HepG2 (cell line): ENCODE data around the gene FBXL12. TPM values are rescaled to one million over a fixed set of nuclear protein-coding genes. Genes with fewer than 3 reads are reported as not detected.
A peak's percentile ranks its signal among the peaks of the same experiment; 100 is the strongest.

ENCODE experiments used
- ADNP ChIP-seq: sonication (generic); formaldehyde crosslinking; IDR thresholded peaks from 2 replicates; pipeline ENCODE4 v1.4.0; 2020; ENCODE audit warnings: missing genetic modification reagents
- FOXK1 ChIP-seq: sonication (generic); formaldehyde crosslinking; IDR thresholded peaks from 2 replicates; pipeline ENCODE4 v1.4.0; 2020; ENCODE audit warnings: low read depth, missing genetic modification reagents, borderline replicate concordance
- HNRNPL ChIP-seq: fragments of 200-400 bp; formaldehyde crosslinking; IDR thresholded peaks from 2 replicates; pipeline ENCODE4 v1.6.1; 2017; ENCODE audit warnings: mild to moderate bottlenecking, low read depth, low read length
- MTA3 ChIP-seq: sonication (generic); formaldehyde crosslinking; IDR thresholded peaks from 2 replicates; pipeline ENCODE4 v1.4.0; 2020; ENCODE audit warnings: missing genetic modification reagents
- SRSF1 ChIP-seq: fragments of 200-400 bp; formaldehyde crosslinking; optimal IDR thresholded peaks from 2 replicates; pipeline ENCODE3; 2017; ENCODE audit warnings: mild to moderate bottlenecking, low read depth, low read length, moderate library complexity
- ZBTB40 ChIP-seq, 2 experiments: fragments of 450-650 bp in 1 of 2; sonication (generic) in 1 of 2; formaldehyde crosslinking in 1 of 2; IDR thresholded peaks; 2 replicates each; pipeline versions ENCODE4 v1.6.1 to v1.8.0; 2016 to 2022; ENCODE audit warnings: antibody characterized with exemption in 1 of 2, mild to moderate bottlenecking in 1 of 2, missing genetic modification reagents in 1 of 2
- ZNF224 ChIP-seq: sonication (generic); formaldehyde crosslinking; IDR thresholded peaks from 2 replicates; pipeline ENCODE4 v1.5.0; 2020; ENCODE audit warnings: mild to moderate bottlenecking, missing genetic modification reagents
- ZNF333 ChIP-seq: sonication (generic); formaldehyde crosslinking; IDR thresholded peaks from 2 replicates; pipeline ENCODE4 v1.4.0; 2020; ENCODE audit warnings: mild to moderate bottlenecking, missing genetic modification reagents, borderline replicate concordance
- ZNF569 ChIP-seq: sonication (generic); formaldehyde crosslinking; IDR thresholded peaks from 2 replicates; pipeline ENCODE4 v1.5.0; 2020; ENCODE audit warnings: mild to moderate bottlenecking, missing genetic modification reagents, moderate library complexity, borderline replicate concordance
- ZNF678 ChIP-seq: sonication (generic); formaldehyde crosslinking; IDR thresholded peaks from 2 replicates; pipeline ENCODE4 v1.4.0; 2020; ENCODE audit warnings: mild to moderate bottlenecking, missing genetic modification reagents
- polyA plus RNA-seq, 8 experiments: library from polyadenylated mRNA; depleted of rRNA in 3 of 8; stranded (reverse) in 7 of 8; unstranded in 1 of 8; fragments of >200 nt; fragmentation: Illumina TruSeq in 4 of 8; extraction: Trizol in 4 of 8; gene quantifications; 2 replicates each; pipeline versions ENCODE4 v1.2.1 to v1.2.3, GENCODE V29; 2011 to 2016; ENCODE audit warnings: low read depth in 4 of 8, missing spikeins in 1 of 8, mixed read lengths in 1 of 8; ENCODE audit not compliant: insufficient read depth in 1 of 8
- total RNA-seq, 5 experiments: library from RNA; depleted of rRNA; stranded (reverse); fragments of >200 nt; fragmentation: Illumina TruSeq; extraction: Trizol; gene quantifications; 2 replicates each; pipeline ENCODE4 v1.2.3, GENCODE V29; 2016; ENCODE audit warnings: low read depth in 1 of 5
- TF ChIP-seq, protein P1 (sequence below), 2 experiments: sonication (generic) in 1 of 2; formaldehyde crosslinking in 1 of 2; IDR thresholded peaks; 2 replicates each; pipeline versions ENCODE4 v1.4.0 to v1.6.1; 2018 to 2020; ENCODE audit warnings: missing genetic modification reagents in 2 of 2, borderline replicate concordance in 1 of 2, low read depth in 1 of 2, mild to moderate bottlenecking in 1 of 2, missing biosample characterization in 1 of 2
- TF ChIP-seq, protein P2 (sequence below): sonication (generic); formaldehyde crosslinking; IDR thresholded peaks from 2 replicates; pipeline ENCODE4 v1.4.0; 2020; ENCODE audit warnings: mild to moderate bottlenecking, missing genetic modification reagents
- TF ChIP-seq, protein P3 (sequence below): sonication (generic); formaldehyde crosslinking; IDR thresholded peaks from 2 replicates; pipeline ENCODE4 v1.5.1; 2020; ENCODE audit warnings: missing genetic modification reagents, mild to moderate bottlenecking, borderline replicate concordance

The FBXL12 gene
- total and polyA plus RNA-seq, 2 of the 13 experiments (the other 11 are each of a cell fraction or from before 2014, with no cell fraction given) = 20.4 to 23.1 TPM

DNA sequence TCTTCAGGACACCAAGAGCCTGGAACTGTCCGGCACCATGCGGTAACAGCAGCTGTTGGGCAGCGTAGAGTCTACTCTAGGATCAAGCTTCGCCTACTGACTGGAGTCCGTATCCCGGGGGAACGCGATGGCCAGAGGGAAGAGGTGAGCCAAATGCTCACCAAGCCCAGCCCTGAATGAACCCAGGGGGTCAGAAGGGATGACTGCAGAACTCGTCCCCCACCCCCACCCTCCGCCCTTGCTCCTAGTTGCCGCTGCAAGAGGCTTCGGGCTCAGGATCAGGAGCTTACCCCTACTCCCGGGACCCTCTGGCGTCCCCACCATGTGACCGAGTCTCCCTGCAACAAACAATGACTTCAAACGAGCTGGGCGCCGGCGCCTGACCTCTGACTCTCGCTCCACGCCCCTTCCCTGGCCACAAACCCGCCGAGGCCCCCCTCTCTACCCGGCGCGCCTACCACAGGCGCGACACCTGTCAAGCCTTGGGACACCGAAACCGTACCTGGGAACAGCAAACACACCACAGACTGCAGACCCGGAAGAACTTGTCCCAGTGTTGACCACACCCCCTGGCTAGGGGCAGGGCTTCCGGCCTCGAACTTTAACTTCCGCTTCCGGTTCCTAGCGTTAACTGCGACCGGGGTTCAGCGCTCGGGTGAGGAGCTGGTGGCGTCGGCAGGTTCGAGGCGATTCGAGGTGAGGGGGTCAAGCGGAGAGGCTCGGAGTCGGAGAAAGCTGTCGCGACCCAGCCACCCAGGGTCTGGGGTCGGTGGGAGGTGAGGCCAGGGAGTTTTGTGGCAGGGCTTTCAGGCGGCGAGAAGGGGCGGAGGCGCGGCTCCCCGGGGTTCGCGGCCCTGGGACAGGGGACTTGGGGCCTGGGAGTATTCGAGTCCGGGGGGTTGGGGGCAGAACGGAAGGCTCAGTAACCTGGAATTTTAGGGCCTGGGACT, 8.7 kb upstream of the FBXL12 start, which contains the start of gene UBL5 (continued):
- TF ChIP-seq ZBTB40 (IDR thresholded peaks at IDR 0.05) (peak; percentile 94), ZBTB40 (CRISPR knock-in tag; IDR thresholded peaks at IDR 0.05) (peak; percentile 65), HNRNPL (no peak; the same call in 1 of the 2 replicates), ZNF569 (CRISPR knock-in tag) (no peak), ADNP (CRISPR knock-in tag) (no peak), ZNF333 (CRISPR knock-in tag) (no peak), MTA3 (CRISPR knock-in tag) (no peak), FOXK1 (CRISPR knock-in tag) (peak; percentile 95; the same call in 1 of the 2 replicates), ZNF678 (CRISPR knock-in tag) (no peak; the same call in 1 of the 2 replicates), ZNF224 (CRISPR knock-in tag) (0 out of 2 replicates have a peak, but pooled peaks have one; percentile 67), SRSF1 (peak; percentile 79)
- TF ChIP-seq, protein P1, sequence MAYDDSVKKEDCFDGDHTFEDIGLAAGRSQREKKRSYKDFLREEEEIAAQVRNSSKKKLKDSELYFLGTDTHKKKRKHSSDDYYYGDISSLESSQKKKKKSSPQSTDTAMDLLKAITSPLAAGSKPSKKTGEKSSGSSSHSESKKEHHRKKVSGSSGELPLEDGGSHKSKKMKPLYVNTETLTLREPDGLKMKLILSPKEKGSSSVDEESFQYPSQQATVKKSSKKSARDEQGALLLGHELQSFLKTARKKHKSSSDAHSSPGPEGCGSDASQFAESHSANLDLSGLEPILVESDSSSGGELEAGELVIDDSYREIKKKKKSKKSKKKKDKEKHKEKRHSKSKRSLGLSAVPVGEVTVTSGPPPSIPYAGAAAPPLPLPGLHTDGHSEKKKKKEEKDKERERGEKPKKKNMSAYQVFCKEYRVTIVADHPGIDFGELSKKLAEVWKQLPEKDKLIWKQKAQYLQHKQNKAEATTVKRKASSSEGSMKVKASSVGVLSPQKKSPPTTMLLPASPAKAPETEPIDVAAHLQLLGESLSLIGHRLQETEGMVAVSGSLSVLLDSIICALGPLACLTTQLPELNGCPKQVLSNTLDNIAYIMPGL (CRISPR knock-in tag; IDR thresholded peaks at IDR 0.05; ENCODE audit: borderline replicate concordance in 1 of 2, low read depth in 1 of 2) = peak; percentile 84 to 88
- TF ChIP-seq, protein P2, sequence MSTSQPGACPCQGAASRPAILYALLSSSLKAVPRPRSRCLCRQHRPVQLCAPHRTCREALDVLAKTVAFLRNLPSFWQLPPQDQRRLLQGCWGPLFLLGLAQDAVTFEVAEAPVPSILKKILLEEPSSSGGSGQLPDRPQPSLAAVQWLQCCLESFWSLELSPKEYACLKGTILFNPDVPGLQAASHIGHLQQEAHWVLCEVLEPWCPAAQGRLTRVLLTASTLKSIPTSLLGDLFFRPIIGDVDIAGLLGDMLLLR (CRISPR knock-in tag) = peak; percentile 84
- TF ChIP-seq, protein P3, sequence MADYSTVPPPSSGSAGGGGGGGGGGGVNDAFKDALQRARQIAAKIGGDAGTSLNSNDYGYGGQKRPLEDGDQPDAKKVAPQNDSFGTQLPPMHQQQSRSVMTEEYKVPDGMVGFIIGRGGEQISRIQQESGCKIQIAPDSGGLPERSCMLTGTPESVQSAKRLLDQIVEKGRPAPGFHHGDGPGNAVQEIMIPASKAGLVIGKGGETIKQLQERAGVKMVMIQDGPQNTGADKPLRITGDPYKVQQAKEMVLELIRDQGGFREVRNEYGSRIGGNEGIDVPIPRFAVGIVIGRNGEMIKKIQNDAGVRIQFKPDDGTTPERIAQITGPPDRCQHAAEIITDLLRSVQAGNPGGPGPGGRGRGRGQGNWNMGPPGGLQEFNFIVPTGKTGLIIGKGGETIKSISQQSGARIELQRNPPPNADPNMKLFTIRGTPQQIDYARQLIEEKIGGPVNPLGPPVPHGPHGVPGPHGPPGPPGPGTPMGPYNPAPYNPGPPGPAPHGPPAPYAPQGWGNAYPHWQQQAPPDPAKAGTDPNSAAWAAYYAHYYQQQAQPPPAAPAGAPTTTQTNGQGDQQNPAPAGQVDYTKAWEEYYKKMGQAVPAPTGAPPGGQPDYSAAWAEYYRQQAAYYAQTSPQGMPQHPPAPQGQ (CRISPR knock-in tag) = no peak
